ENCODE measurements around the gene MASP2. TPM values are rescaled to one million over a fixed set of nuclear protein-coding genes. Genes with fewer than 3 reads are reported as not detected.

MASP2 gene
- total RNA-seq, 1 donor from 2014 or later, result not detected

DNA sequence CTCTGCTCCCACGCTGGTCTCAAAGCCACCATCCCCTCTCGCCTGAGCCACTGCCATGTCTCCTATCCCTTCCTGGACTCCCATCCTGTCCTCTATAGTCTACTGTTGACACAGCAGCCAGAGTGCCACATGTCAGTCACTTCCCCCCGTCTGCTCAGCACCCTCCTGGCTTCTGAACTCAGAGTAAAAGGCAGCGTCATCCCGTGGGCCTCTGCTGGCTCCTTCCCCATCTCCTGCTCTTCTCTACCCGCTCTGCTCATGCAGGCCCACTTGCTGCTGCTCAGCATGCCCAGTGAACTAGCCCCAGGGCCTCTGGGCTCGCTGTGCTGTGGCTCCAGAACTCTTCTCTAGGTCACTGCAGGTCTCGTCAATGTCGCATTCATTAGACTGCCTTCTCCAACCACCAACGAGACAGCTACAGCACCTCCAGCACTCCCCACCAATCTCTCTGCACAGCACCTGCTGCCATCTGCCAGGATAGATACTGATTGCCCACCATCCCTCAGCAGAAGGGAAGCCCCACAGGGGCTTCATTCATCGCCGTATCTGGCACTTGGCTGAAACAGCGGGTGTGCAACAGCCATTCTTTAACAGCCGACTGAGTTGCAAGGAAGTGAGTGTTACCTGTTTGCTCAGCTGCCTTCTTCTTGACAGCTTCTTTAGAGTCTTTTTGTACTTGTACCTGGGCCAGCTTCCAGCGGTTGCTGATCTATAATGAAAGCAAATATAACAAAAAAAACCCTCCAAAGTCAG lies 24.6 kb upstream of the MASP2 start:
- Mint-ChIP-seq H3K36me3 (ENCODE audit: low read depth, unreplicated experiment) (peaks cover 51% of the 10 kb centered on the region), H3K27ac (ENCODE audit: unreplicated experiment) (no peak overlapping the region), H3K27me3 (ENCODE audit: unreplicated experiment) (peaks cover 1% of the 10 kb centered on the region), H3K4me3 (ENCODE audit: unreplicated experiment) (peak overlapping the region; percentile 18), H3K9me3 (ENCODE audit: unreplicated experiment) (no peaks in the 10 kb centered on the region), H3K4me1 (ENCODE audit: unreplicated experiment) (no peaks in the 10 kb centered on the region)
- TF ChIP-seq CTCF (IDR thresholded peaks at IDR 0.05; ENCODE audit: unreplicated experiment), result no peak
- DNase-seq (ENCODE audit: low spot score), result no peak

GRCh38 chr1:11070876-11071275 lies 23.8 kb upstream of the MASP2 start:
- Mint-ChIP-seq H3K9me3 (ENCODE audit: unreplicated experiment) (no peaks in the 10 kb centered on the region), H3K36me3 (ENCODE audit: low read depth, unreplicated experiment) (peaks cover 48% of the 10 kb centered on the region)

GRCh38 chr1:11068600-11069473 lies 21.8 kb upstream of the MASP2 start:
- Mint-ChIP-seq H3K36me3 (ENCODE audit: low read depth, unreplicated experiment) (peaks cover 51% of the 10 kb centered on the region), H3K4me1 (ENCODE audit: unreplicated experiment) (no peaks in the 10 kb centered on the region), H3K27ac (ENCODE audit: unreplicated experiment) (no peak overlapping the region), H3K27me3 (ENCODE audit: unreplicated experiment) (peaks cover 1% of the 10 kb centered on the region), H3K4me3 (ENCODE audit: unreplicated experiment) (peak overlapping the region; percentile 57), H3K9me3 (ENCODE audit: unreplicated experiment) (no peaks in the 10 kb centered on the region)
- TF ChIP-seq CTCF (IDR thresholded peaks at IDR 0.05; ENCODE audit: unreplicated experiment), result no peak
- DNase-seq (ENCODE audit: low spot score), result no peak

More at GRCh38 chr1:11070876-11071275, 23.8 kb upstream of the MASP2 start:
- no peak for DNase-seq (ENCODE audit: low spot score)
- no peak overlapping the region for H3K4me3 Mint-ChIP-seq (ENCODE audit: unreplicated experiment)
- no peaks in the 10 kb centered on the region for H3K4me1 Mint-ChIP-seq (ENCODE audit: unreplicated experiment)
- peaks cover 1% of the 10 kb centered on the region for H3K27me3 Mint-ChIP-seq (ENCODE audit: unreplicated experiment)
- no peak for TF ChIP-seq CTCF (IDR thresholded peaks at IDR 0.05; ENCODE audit: unreplicated experiment)
- H3K27ac Mint-ChIP-seq (ENCODE audit: unreplicated experiment), result no peak overlapping the region

GRCh38 chr1:11067716-11068599 lies 20.9 kb upstream of the MASP2 start:
- Mint-ChIP-seq H3K27ac (ENCODE audit: unreplicated experiment) (no peak overlapping the region), H3K9me3 (ENCODE audit: unreplicated experiment) (no peaks in the 10 kb centered on the region), H3K4me3 (ENCODE audit: unreplicated experiment) (no peak overlapping the region), H3K36me3 (ENCODE audit: low read depth, unreplicated experiment) (peaks cover 49% of the 10 kb centered on the region), H3K27me3 (ENCODE audit: unreplicated experiment) (peaks cover 1% of the 10 kb centered on the region), H3K4me1 (ENCODE audit: unreplicated experiment) (no peaks in the 10 kb centered on the region)
- DNase-seq (ENCODE audit: low spot score), result no peak
- no peak for TF ChIP-seq CTCF (IDR thresholded peaks at IDR 0.05; ENCODE audit: unreplicated experiment)
